RWPE2 (cell line): ENCODE results near the gene GNPAT.

Experiments
- ATAC-seq: fragments of 200-7000 bp; cut with Tn5 transposase; 3 replicates; pipeline ENCODE4 v1.9.1; 2021; ENCODE audit warnings: low read depth
- DNase-seq: peaks from one replicate; pipeline ENCODE4 v3.0.0-alpha.2; 2020; ENCODE audit warnings: low spot score
- H3K27ac ChIP-seq: fragments of 450-650 bp; 2 replicates; pipeline ENCODE4 v1.5.1; 2017; ENCODE audit warnings: mild to moderate bottlenecking; ENCODE audit not compliant: poor library complexity, severe bottlenecking
- H3K27me3 ChIP-seq: fragments of 250-450 bp; sonication (Bioruptor Pico); 2 replicates; pipeline ENCODE4 v1.5.1; 2021; ENCODE audit warnings: mild to moderate bottlenecking, moderate library complexity; ENCODE audit not compliant: insufficient read depth, poor library complexity, severe bottlenecking
- H3K36me3 ChIP-seq: fragments of 250-450 bp; sonication (Bioruptor Pico); 2 replicates; pipeline ENCODE4 v1.5.1; 2020; ENCODE audit warnings: low read depth, mild to moderate bottlenecking, moderate library complexity
- H3K4me1 ChIP-seq: fragments of 250-450 bp; sonication (Bioruptor Pico); 2 replicates; pipeline ENCODE4 v1.5.1; 2021; ENCODE audit warnings: mild to moderate bottlenecking, moderate library complexity; ENCODE audit not compliant: insufficient read depth, poor library complexity, severe bottlenecking
- H3K4me3 ChIP-seq: fragments of 250-450 bp; sonication (Bioruptor Pico); 2 replicates; pipeline ENCODE4 v1.5.1; 2021; ENCODE audit warnings: mild to moderate bottlenecking, moderate library complexity; ENCODE audit not compliant: severe bottlenecking
- H3K9me3 ChIP-seq: fragments of 250-450 bp; sonication (Bioruptor Pico); 2 replicates; pipeline ENCODE4 v1.5.1; 2021; ENCODE audit warnings: mild to moderate bottlenecking, moderate library complexity; ENCODE audit not compliant: severe bottlenecking
- TF ChIP-seq, protein P1 (sequence below): fragments of 450-650 bp; IDR thresholded peaks from one replicate; pipeline ENCODE4 v1.5.1; 2017; ENCODE audit warnings: mild to moderate bottlenecking, moderate library complexity; ENCODE audit not compliant: poor library complexity, severe bottlenecking

GNPAT gene

GRCh38 chr1:231206856-231207255 lies 34.2 kb upstream of the GNPAT start:
- no peaks in the 10 kb centered on the region for H3K36me3 ChIP-seq
- no peak overlapping the region for H3K4me3 ChIP-seq
- DNase-seq (no peak), ATAC-seq (no peak)
- no peaks in the 10 kb centered on the region for H3K27me3 ChIP-seq
- TF ChIP-seq, protein P1, sequence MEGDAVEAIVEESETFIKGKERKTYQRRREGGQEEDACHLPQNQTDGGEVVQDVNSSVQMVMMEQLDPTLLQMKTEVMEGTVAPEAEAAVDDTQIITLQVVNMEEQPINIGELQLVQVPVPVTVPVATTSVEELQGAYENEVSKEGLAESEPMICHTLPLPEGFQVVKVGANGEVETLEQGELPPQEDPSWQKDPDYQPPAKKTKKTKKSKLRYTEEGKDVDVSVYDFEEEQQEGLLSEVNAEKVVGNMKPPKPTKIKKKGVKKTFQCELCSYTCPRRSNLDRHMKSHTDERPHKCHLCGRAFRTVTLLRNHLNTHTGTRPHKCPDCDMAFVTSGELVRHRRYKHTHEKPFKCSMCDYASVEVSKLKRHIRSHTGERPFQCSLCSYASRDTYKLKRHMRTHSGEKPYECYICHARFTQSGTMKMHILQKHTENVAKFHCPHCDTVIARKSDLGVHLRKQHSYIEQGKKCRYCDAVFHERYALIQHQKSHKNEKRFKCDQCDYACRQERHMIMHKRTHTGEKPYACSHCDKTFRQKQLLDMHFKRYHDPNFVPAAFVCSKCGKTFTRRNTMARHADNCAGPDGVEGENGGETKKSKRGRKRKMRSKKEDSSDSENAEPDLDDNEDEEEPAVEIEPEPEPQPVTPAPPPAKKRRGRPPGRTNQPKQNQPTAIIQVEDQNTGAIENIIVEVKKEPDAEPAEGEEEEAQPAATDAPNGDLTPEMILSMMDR: no peak
- no peaks in the 10 kb centered on the region for H3K9me3 ChIP-seq
- no peaks in the 10 kb centered on the region for H3K4me1 ChIP-seq
- no peak overlapping the region for H3K27ac ChIP-seq

- ATAC-seq: no peak
- Histone ChIP-seq H3K4me3 (no peak overlapping the region), H3K27ac (no peak overlapping the region), H3K4me1 (no peaks in the 10 kb centered on the region), H3K36me3 (no peaks in the 10 kb centered on the region), H3K9me3 (no peaks in the 10 kb centered on the region), H3K27me3 (no peaks in the 10 kb centered on the region)
- TF ChIP-seq, protein P1: no peak
- no peak for DNase-seq
Measured at GRCh38 chr1:231207437-231207836, 33.6 kb upstream of the GNPAT start.

DNA sequence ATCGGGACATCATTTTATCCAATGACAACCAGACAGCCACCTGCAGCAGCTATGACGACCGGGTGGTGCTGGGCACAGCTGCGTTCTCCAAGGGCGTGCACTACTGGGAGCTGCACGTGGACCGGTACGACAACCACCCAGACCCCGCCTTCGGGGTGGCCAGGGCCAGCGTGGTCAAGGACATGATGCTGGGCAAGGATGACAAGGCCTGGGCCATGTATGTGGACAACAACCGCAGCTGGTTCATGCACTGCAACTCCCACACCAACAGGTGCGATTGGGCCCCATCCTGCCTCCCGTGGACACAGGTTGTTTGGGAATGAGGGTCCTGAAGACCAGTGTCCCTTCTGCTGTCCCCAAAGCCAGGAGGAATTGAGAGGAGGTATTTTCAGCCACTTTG lies 32.0 kb upstream of the GNPAT start:
- TF ChIP-seq, protein P1: no peak
- Histone ChIP-seq H3K4me3 (no peak overlapping the region), H3K27me3 (no peaks in the 10 kb centered on the region), H3K9me3 (no peaks in the 10 kb centered on the region), H3K4me1 (no peaks in the 10 kb centered on the region), H3K27ac (no peak overlapping the region), H3K36me3 (no peaks in the 10 kb centered on the region)
- no peak for DNase-seq
- ATAC-seq: no peak

DNA sequence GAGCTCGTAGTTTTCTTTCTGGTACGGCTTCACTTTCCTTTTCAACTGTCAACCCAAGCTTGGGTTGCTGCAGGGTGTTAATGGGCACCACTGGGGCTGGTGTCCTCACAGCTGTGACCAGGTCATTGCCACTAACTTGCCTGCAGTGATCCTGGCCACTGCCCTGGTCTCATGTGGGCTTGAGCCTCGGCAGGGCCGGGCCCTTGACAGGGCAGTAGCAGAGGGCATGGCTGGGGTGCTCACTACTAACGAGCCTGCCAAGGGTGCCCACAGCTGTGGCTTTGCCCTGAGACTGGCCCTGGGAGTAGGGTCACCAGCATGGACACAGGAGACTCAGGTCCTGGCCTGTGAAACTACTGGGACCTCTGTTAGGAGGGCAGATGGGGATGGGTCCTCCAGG lies 31.5 kb upstream of the GNPAT start:
- H3K27ac ChIP-seq: no peak overlapping the region
- TF ChIP-seq, protein P1: no peak

DNA sequence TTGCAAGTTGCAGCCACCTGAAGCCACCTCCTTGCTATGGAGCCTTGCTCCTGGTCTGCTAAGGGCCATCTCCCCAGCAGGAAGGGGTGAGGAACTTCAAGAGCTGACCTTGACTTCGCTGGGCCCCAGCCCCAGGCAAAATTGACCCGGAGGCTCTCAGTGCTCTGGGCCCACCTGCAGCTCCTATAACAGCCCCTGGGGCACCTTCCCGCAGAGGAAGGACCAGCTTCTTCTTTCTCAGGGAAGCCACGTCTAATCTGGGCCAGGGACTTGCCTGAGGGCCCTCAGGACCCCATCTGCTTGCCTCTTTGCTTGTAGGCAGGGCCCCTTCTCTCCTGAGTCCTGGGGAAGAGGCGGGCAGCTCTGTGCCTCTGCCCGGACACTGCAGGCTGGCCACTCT lies 30.9 kb upstream of the GNPAT start:
- Histone ChIP-seq H3K27ac (no peak overlapping the region), H3K4me1 (no peaks in the 10 kb centered on the region), H3K36me3 (no peaks in the 10 kb centered on the region), H3K27me3 (no peaks in the 10 kb centered on the region), H3K9me3 (no peaks in the 10 kb centered on the region), H3K4me3 (no peak overlapping the region)
- ATAC-seq (no peak), DNase-seq (no peak)
- TF ChIP-seq, protein P1: no peak

More for the DNA sequence above, 31.5 kb upstream of the GNPAT start:
- Histone ChIP-seq H3K27me3 (no peaks in the 10 kb centered on the region), H3K4me3 (no peak overlapping the region), H3K9me3 (no peaks in the 10 kb centered on the region), H3K36me3 (no peaks in the 10 kb centered on the region), H3K4me1 (no peaks in the 10 kb centered on the region)
- no peak for ATAC-seq
- no peak for DNase-seq
